ENCODE measurements around the gene RPS15A.

The RPS15A gene

DNA sequence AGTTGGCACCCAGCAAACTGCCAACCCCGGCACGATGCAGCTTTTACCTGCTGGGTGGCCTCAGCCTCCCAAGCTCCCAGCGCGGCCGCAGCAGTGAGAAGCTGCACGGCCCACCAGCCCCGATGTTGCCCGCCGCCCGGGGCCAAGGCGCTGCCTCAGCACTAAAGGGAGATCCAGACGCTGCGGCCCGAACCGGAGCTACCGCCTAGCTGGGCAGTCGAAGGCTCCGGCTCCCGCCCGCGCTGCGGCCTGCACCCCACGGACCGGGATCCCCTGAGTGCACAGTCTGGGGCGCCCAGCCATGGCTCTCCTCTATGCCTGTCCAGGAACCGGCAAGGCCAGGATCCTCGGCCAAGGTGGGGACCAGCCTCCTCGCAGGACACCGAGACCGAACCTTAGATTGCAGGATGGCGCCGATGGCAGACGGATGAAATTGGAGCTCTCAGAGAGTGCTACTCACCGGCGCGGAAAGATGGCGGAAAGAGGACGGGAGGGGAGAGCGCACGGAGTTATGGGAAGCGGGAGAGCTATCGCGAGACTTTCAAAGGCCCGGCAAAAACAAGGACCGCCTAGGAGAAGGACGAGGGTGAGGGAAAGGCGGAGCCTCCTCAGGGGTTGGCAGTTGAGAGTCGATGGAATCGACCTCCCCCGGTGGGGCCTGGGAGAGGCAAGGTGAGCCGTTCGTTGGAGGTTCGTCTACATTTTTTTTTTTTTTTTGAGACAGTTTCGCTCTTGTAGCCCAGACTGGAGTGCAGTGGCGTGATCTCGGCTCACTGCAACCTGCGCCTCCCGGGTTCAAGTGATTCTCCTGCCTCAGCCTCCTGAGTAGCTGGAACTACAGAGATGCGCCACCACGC lies at the start of gene RPS15A:
TSS of gene RPS15A (minus strand) at position 485 of the 857 bp plus-strand sequence. CDS start 1,221 bp downstream, outside the sequence.
- DNase-seq = peak; percentile 99

DNA sequence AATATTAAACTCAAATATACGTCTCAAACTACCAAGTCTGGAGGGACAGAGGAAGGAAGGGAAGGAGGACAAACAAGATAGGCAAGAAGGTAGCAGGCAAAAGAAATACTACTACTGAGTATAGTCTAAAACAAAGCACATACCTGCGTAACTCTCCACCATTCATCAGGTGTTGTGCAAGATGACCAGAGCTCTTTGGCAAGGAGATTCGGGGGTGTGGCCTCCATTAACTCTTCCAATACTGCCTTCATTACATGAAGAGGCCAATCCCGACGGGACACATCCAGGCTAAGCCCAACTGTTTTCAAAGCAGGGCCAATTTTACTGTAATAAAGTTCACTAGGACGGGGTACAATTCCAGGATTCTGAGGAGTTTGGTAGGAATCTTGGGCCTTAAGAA lies 49.4 kb upstream of the RPS15A start:
- no peak for DNase-seq

DNA sequence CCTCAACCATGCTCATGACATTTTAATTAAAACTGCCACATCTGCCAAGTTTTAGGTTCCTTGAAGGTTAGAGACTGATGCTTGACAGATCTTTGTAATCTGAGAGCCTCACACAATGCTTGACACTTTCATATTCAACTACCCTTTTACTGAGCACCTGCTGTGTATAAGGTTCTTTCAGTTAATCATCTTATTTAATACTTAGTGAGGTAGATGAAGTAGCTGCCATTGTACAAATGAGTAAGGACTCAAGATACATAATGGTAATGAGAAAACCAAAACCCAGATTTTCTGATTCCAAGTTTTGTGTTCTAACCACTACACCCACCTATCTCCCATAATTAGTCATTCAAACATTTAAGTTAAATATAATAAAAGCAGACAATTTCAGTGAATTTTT lies 46.6 kb upstream of the RPS15A start:
- DNase-seq = no peak

DNA sequence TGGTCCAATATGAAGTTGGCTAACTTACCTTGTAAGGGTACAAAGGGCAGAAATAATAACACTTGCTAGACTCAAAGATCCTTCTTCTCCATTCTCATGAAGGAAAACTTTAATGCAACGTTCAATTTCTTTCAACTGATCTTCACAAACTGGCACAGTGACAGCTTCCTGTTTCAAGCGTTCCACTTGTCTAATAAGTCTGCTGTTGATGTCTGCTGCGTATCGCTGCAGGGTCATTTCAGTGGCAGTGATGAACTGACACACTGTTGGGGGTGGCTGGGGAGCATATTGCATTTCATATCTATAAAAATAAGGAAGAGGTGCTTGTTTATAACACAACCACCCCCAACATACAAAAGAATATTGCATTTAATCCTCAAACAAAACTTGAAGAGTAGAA lies 44.7 kb upstream of the RPS15A start:
- peak; percentile 55 for DNase-seq

DNA sequence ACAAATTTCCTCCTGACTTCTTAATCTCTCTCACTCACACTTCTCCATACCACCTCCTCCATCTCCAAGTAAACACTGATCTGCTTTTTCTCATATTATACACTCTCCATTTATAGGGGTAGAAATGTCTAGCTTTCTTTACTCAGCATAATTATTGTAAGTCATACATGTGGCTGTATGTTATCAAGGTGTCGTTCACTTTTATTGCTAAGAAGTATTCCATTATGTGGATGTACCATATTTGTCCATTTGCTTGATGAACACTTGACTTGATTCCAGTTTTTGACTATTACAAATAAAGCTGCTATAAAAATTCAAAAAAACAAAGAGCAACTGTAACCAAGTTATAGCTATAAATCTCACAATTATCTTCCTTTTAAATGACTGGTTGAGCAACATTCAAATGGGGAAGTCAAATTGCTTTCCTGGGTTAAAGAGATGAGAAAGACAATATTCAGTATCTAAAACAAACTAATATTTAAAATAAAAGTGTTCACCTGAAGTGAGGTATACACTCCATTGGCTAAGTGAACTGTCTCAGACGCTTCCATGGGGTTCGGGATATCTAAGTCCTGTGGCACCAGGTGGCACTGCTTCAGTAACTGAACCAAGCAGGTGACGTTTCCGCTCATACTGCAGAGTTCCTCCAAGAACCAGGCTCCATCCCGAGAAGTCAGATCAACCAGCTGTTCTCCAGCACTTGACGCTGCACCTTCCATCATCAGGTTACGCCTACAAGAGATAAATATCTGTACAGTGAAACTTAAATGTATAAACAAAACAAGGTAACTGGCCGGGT lies 43.8 kb upstream of the RPS15A start:
- DNase-seq = peak; percentile 29

DNA sequence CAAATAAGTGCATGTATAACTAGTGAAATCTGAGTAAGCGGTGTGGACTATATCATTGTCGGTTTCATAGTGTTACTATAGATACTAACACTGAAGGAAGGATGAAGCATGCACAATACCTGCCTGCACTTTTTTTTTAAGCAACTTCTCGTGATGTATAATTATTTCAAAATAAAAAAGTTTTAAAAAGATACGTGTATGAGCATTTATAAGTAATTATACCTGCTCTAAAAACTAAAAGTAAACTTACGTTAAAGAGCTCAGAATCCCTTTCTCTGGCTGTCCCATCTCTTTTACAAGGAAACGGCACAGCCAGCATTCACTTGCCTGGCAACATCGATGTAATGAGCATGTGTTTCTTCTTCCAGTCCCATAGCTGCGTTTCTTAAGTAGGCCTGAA lies 42.5 kb upstream of the RPS15A start:
- DNase-seq = no peak

DNA sequence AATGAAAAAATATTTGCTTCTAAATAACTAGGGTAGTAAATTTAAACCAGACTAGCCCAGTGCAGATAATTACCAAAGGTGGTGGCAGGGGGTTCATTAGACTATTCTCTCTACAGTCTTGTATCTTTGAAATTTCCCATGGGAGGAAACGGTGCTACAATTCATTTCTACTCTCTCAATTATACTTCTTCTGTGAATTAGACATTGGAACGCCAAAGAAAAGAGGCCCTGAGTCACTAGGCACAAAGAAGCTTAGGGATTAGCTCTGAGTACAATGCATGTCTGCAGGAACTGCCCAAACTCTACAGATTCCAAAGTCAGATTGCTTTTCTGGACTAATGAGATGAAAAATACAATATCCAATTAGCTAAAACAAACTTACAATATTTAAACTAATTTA lies 41.9 kb upstream of the RPS15A start:
- DNase-seq = no peak

DNA sequence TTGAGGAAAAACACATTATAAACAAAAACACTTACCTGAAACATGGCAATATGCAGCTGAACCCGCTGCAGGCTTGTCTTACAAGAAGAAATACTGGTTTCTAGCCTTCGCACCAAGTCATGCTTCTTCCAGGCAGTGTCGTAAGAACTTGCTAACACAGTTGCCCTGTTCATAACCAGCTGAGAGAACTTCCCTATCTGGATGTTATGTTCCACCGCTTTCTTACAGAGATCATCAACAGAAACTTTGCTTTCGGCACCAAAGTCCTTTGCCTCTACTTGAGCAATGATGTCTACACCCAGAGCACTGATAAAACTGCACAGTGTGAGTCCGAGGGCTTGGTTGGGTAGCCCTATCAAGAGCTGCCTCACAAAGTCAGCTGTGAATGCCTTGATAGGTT lies 39.1 kb upstream of the RPS15A start:
- peak; percentile 33 for DNase-seq

DNA sequence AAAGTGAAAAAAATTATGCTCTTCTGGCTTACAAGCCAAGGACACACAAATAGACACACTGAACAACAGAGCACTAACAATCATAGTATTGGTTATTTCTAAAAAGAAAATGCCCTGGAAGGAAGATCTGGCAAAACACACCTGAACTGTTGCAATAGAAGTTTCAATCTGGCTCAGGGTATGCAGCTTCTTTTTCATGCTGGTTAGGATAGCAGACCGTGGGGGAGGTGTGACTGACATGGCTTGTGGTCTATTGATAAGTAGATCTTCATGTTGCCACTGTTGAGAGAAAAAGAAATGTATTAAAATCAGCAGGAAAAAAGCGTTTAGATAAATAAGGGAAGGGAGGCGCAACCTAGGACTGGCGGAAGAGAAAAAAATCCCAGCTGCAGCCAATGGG lies 37.8 kb upstream of the RPS15A start:
- DNase-seq = peak; percentile 25

DNA sequence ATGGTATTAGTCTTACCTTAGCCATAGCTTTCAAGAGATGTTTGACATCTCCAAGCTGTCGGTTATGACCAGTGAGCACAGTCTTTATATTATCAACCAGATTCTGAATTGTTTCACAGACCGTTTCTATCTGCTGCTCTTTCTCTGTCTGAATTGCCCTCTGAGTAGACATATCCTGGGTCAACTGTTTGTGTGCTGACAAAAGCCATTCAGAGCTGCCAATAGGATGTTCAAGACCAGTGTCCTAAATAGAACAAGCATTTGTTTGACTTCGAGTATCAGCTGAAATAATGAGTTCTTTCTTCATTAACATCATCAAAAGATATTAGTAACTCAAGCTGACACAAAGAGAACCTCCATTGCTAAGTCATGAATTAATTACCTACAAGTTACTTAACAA lies 26.2 kb upstream of the RPS15A start:
- DNase-seq = no peak

DNA sequence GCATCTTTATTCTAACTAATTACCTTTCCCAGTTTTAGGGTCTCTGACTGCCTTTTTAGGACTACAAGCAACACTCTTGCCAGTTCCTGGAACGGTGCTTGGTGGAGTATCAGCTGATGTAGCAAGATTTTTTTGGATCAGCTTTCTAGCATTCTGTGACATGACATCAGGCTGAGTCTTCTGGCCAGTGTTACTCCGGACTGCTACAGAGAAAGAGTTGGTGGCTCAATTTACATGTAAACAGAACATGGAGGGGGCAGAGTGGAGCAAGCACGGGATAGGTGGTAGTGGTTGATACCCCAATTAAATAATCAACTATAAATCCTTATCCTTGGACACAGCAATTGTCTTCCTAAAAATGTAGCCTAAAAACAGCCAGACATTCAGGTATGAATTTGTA lies 21.8 kb upstream of the RPS15A start:
- DNase-seq = no peak

DNA sequence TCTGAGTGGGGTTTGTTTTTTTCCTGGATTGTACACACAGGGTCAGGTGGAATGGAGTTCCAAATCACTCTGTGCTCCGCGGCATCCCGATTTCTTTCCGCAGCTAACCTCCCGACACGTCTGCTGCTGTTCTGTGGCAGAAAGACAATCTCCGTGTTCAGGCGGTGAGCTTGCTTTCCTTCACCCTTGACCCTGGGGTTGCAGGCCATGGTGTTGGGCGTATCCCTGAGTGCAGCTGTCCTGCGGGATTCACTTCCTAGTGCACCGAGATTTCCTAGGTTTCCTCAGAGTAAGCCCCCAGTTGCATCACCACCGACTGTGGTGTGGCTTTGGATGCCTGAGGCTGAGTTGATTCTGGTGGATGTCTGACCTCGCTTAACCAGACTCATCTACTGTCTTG lies 19.0 kb upstream of the RPS15A start:
- no peak for DNase-seq

DNA sequence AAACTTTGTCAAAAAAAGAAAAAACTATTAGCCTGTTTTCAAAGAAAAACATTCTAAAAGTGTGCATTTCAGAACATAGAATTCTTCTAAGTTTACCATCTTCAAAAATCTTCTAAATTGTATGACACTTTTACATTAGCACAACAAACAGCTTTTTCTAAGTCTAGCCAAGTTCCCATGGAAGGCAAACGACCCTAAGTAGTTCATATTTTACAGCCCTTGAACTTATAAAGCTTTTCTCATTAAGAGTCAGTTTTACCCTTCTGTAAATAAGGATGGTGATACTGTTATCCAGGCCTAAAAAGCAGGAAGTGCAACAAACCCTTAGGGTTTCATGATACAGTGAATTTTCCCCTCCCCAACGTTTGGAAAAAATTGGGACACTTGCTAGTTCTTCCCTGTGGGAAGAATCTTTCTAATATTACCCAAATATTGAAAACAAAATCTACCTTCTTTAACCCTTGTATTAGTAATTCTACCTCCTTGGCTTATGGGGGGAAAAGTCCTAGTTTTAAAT lies 15.2 kb upstream of the RPS15A start:
- DNase-seq = no peak

DNA sequence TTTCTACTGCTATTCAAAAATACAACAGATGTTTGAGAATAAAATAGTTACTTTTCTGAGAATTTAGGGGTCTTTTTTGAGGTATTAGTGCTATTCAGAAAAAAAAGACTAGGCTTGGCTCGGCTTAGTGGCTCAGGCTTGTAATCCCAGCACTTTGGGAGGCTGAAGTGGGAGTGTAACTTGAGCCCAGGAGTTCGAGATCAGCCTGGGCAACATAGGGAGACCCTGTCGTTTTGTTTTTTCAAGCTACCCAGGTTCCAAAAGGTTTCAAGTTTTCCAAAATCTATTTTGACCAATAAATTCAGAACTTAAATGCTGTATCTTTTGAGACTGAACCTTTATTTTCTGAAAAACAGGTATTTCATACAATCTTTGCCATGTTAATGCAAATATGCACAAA lies 14.4 kb upstream of the RPS15A start:
- no peak for DNase-seq

DNA sequence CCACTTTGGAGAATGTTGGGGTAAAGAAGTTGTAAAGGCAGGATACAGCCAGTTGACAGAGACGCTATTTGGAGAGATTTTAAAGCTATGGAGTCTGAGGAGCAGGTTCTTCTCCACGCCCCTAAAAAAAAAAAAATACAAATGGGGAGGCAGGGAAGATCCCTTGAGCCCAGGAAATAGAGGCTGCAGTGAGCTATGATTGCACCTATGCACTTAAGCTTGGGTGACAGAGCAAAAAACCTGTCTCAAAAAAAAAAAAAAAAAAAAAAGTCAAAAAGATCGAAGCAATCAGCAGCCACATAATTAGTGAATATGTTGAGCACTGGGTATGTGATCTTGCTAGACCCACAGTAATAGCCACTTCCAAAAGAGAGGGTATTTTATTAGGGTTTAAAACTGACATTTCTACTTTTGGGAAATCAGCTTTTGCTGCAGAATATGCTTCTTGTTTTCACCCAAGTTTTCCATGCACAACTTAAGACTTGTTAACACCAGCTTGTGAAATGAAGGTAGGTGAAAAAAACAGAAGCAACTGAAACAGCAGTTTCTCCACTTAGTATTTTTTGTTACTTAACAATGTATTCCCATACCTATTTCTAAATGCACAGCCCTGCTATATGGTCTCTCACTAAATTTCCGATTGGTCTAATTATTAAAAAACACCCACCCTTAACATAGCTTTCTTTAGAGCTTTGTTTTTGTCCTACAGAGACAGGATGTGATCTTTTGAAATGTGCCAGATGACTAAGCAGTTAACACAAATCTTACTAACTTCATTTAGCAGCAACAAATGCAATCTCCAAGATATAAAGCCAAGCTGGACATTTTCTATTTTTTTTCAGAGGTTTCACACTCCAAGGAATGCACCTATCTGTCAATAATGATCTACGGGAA lies 13.7 kb upstream of the RPS15A start:
- DNase-seq = peak; percentile 74

DNA sequence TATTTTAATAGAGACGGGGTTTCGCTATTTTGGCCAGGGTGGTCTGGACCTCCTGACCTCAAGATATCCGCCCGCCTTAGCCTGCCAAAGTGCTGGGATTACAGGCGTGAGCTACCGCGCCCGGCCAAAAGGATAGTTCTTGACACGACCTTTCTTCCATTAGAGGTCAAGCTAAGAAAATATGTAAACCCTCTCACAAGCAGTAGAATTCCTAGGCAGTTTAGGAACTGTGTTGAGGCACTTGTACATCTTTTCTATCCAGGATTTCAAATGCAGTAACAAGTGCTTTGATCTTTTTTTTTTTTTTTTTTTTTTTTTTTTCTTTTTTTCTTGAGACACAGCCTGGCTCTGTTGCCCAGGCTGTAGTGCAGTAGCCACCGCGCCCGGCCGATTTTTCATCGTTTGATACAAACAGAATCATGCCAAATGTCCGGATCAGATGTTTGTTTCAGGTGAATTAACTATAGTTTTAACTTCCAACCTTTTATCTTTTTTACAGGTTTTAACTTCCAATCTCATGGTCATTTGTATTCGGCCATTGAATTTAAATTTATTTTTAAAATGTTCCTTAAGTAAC lies 12.7 kb upstream of the RPS15A start:
- no peak for DNase-seq

DNA sequence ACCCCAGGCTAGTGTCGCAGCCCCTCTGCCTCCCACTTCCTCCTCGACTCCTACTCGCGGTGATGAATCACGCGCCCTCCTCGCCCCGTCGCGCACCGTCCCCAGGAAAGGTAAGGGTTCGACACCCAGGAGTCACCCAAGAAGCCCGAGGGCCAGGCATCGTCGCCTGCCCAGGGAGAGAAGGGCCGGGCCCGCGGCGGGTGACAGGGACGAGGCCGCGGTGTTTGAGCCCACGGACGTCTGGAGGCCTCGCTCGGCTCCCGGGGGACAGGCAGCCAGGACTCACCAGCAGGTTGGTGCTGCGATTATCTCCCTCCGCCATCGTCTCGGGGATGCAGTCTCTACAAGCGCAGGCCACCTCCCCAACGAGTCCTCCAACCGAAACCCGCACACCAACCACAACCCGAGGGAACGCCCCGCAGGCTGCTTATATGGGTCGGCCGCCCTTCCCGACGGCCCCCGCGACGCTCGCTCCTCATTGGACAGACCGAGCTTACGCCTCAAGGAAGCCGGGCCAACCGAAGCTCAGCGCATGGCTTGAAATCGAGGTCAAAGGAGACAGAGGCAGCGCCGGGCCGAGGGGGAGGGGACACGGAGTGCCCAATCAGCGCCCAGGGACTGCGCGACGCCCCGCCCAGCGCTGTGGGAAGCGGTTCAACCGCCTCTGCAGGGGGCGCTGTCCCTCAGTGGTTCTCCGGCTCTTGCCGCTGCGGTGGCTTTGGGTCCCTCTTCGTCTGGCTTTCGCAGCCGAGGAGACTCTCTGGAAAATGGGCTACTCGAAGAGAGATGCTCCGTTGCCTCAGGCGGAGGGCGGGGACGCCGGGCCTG lies 11.2 kb upstream of the RPS15A start, which contains the start of gene ARL6IP1:
TSS of gene ARL6IP1 (minus strand) at position 405 of the 828 bp plus-strand sequence. CDS start at position 322, 83 bp downstream.
- peak; percentile 100 for DNase-seq

DNA sequence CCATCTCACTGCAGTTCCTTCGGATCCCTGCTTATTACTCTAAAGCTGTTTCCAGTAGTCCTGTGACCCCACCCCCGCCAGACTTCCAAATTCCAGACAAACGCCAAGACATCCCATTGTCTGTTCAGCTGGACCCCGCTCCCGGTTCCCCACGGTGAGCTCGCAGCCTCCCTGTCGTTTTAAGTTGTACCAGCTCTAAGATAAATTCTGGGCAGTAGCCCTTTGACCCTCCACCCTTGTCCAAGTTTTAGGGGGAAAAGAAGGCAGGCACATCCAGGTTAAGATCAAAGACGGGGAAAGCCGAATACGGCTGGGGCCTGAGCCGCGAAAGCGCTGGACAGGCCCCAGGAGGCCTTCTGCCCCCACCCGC lies 10.6 kb upstream of the RPS15A start:
- no peak for DNase-seq

DNA sequence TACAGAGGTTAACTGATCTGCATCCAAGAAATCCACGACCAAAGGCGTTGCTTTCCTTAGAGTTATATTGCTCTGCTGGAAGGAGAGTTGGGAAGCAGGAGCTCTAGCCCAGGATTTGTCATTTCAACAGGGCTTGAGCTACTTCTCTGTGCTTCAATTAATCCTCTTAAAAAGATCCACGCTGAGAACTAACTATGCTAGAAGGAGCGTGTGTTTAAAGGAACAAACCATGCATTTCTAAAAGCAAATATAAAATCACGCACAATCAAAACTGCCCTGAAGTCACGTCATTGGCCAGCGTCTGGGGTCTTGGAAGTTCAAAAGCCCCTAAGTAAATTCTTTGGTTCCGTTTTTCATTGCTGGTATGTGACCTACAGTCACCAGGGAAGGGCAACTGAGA lies 10.2 kb upstream of the RPS15A start:
- DNase-seq = no peak

DNA sequence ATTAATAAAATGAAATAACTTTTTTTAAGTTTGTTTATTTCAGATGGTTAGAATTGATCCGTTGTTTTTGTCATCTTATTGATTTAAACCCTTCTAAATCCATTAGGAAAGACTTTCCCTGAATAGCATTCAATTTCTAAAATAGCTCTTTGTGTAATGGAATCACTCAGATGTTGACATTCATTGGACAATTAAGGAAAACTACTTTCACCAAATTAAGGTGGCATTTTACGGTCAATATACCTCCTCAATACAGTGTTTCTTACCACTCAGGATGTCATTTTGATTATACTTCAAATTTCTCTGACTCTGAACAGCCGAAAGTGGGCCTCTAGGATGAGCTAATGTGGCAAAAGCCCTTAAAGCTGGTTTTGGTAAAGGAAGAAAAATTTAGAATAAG lies 9.4 kb upstream of the RPS15A start:
- no peak for DNase-seq

DNA sequence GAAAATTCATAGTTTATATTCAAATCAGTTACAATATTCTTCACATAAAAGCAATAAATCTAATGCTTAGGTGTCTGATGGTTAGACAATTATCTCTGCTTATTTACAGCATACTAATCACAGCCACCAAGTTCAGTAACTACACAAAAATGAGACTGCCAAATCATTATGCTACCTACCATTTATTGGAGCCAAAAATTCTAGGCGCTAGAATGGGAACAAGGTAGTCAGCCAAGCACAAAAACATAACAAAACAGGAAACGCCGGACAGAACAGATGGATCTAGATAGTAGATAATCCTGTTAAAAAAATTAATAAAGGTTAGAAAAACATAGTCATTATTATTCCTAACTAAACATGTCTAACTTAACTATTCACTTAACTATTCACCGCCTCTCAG lies 7.6 kb upstream of the RPS15A start:
- DNase-seq = no peak

DNA sequence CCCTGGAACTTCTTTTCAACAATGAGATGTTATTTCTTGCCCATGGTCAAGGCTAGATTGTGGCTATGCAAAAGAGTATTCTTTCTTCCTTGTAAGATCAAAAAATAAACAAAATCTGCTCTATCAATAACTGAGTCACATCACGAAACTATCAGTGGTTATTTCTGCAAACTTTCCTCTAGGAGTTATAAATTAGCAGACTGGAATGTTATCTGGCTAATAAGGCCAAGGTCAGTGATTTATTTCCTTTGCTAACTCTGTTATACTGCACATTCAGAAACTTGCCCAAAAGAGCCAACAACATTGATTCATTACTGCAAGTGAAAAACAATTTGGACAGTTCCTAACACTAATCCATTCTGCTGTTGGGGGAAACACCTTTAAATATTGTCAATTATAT lies 6.2 kb upstream of the RPS15A start:
- no peak for DNase-seq
